ENCODE measurements around the gene CARMIL1.

GRCh38 chr6:25342802-25343201, 63.6 kb downstream of the CARMIL1 start:
- TF ChIP-seq, protein P1, sequence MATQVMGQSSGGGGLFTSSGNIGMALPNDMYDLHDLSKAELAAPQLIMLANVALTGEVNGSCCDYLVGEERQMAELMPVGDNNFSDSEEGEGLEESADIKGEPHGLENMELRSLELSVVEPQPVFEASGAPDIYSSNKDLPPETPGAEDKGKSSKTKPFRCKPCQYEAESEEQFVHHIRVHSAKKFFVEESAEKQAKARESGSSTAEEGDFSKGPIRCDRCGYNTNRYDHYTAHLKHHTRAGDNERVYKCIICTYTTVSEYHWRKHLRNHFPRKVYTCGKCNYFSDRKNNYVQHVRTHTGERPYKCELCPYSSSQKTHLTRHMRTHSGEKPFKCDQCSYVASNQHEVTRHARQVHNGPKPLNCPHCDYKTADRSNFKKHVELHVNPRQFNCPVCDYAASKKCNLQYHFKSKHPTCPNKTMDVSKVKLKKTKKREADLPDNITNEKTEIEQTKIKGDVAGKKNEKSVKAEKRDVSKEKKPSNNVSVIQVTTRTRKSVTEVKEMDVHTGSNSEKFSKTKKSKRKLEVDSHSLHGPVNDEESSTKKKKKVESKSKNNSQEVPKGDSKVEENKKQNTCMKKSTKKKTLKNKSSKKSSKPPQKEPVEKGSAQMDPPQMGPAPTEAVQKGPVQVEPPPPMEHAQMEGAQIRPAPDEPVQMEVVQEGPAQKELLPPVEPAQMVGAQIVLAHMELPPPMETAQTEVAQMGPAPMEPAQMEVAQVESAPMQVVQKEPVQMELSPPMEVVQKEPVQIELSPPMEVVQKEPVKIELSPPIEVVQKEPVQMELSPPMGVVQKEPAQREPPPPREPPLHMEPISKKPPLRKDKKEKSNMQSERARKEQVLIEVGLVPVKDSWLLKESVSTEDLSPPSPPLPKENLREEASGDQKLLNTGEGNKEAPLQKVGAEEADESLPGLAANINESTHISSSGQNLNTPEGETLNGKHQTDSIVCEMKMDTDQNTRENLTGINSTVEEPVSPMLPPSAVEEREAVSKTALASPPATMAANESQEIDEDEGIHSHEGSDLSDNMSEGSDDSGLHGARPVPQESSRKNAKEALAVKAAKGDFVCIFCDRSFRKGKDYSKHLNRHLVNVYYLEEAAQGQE (IDR thresholded peaks at IDR 0.05; ENCODE audit: low read depth, low read length) = 0 out of 2 replicates have a peak, but pooled peaks have one; percentile 19
- no peak for TF ChIP-seq USF2 (IDR thresholded peaks at IDR 0.05; ENCODE audit: borderline replicate concordance, low read depth, low read length)
- TF ChIP-seq, protein P2, sequence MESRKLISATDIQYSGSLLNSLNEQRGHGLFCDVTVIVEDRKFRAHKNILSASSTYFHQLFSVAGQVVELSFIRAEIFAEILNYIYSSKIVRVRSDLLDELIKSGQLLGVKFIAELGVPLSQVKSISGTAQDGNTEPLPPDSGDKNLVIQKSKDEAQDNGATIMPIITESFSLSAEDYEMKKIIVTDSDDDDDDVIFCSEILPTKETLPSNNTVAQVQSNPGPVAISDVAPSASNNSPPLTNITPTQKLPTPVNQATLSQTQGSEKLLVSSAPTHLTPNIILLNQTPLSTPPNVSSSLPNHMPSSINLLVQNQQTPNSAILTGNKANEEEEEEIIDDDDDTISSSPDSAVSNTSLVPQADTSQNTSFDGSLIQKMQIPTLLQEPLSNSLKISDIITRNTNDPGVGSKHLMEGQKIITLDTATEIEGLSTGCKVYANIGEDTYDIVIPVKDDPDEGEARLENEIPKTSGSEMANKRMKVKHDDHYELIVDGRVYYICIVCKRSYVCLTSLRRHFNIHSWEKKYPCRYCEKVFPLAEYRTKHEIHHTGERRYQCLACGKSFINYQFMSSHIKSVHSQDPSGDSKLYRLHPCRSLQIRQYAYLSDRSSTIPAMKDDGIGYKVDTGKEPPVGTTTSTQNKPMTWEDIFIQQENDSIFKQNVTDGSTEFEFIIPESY (IDR thresholded peaks at IDR 0.05; ENCODE audit: borderline replicate concordance, low read depth) = 0 out of 2 replicates have a peak, but pooled peaks have one; percentile 11
- TF ChIP-seq, protein P3, sequence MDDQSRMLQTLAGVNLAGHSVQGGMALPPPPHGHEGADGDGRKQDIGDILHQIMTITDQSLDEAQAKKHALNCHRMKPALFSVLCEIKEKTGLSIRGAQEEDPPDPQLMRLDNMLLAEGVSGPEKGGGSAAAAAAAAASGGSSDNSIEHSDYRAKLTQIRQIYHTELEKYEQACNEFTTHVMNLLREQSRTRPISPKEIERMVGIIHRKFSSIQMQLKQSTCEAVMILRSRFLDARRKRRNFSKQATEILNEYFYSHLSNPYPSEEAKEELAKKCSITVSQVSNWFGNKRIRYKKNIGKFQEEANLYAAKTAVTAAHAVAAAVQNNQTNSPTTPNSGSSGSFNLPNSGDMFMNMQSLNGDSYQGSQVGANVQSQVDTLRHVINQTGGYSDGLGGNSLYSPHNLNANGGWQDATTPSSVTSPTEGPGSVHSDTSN (IDR thresholded peaks at IDR 0.05) = peak; percentile 96
- TF ChIP-seq, protein P4, sequence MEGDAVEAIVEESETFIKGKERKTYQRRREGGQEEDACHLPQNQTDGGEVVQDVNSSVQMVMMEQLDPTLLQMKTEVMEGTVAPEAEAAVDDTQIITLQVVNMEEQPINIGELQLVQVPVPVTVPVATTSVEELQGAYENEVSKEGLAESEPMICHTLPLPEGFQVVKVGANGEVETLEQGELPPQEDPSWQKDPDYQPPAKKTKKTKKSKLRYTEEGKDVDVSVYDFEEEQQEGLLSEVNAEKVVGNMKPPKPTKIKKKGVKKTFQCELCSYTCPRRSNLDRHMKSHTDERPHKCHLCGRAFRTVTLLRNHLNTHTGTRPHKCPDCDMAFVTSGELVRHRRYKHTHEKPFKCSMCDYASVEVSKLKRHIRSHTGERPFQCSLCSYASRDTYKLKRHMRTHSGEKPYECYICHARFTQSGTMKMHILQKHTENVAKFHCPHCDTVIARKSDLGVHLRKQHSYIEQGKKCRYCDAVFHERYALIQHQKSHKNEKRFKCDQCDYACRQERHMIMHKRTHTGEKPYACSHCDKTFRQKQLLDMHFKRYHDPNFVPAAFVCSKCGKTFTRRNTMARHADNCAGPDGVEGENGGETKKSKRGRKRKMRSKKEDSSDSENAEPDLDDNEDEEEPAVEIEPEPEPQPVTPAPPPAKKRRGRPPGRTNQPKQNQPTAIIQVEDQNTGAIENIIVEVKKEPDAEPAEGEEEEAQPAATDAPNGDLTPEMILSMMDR (IDR thresholded peaks at IDR 0.05) = no peak
- 0 out of 2 replicates have a peak, but pooled peaks have one; percentile 37 for TF ChIP-seq SIN3A (IDR thresholded peaks at IDR 0.05; ENCODE audit: borderline replicate concordance, low read depth, low read length)
- no peak for TF ChIP-seq RAD21 (IDR thresholded peaks at IDR 0.05; ENCODE audit: low read length)
